Measurements from ENCODE around the gene TRNT1.

The TRNT1 gene

GRCh38 chr3:3179407-3180094 lies 52.8 kb downstream of the TRNT1 start, which contains the start of gene CRBN:
Gene CRBN (minus strand): TSS chr3:3179691. CDS start chr3:3179687, 4 bp downstream.
- DNase-seq, result peak; percentile 31 to 80

GRCh38 chr3:3180456-3180855 lies 53.7 kb downstream of the TRNT1 start:
- no peak for DNase-seq

- DNase-seq, result no peak
Observed at GRCh38 chr3:3184876-3185275, 58.1 kb downstream of the TRNT1 start.

GRCh38 chr3:3189102-3189727 lies 62.5 kb downstream of the TRNT1 start:
- DNase-seq, result no peak

- no peak for DNase-seq
Observed at GRCh38 chr3:3189961-3190360, 63.2 kb downstream of the TRNT1 start.

- no peak for DNase-seq
Observed at GRCh38 chr3:3191675-3192285, 65.0 kb downstream of the TRNT1 start.

GRCh38 chr3:3192286-3192675 lies 65.5 kb downstream of the TRNT1 start:
- no peak for DNase-seq

- DNase-seq, result no peak
Observed at GRCh38 chr3:3194861-3195260, 68.1 kb downstream of the TRNT1 start.

GRCh38 chr3:3196148-3196861 lies 69.6 kb downstream of the TRNT1 start:
- peak in 1 of 2 experiments; percentile 3 for DNase-seq

Measured in NCI-H446 (cell line).